Hematopoietic multipotent progenitor cell (in vitro differentiated cells): Measurements from ENCODE around the gene NAB1. TPM values are rescaled to one million over a fixed set of nuclear protein-coding genes. Genes with fewer than 3 reads are reported as not detected.
A peak's percentile ranks its signal among the peaks of the same experiment; 100 is the strongest.
"Not testable (repeated sequence)": the region's sequence is repeated elsewhere in the genome, so short reads cannot be mapped to it uniquely, and the experiment has no call there.

Source experiments
- DNase-seq, 3 donors: peaks; one replicate each; pipeline ENCODE4 v3.0.0-alpha.2; 2011 to 2015; ENCODE audit warnings: low read depth in 2 of 3, low spot score in 2 of 3
- total RNA-seq: library from RNA; depleted of rRNA; stranded (reverse); fragments of >200 nt; gene quantifications from one replicate; pipeline ENCODE4 v1.2.3, GENCODE V29; 2012

NAB1 gene
- total RNA-seq = 30.4 TPM

DNA sequence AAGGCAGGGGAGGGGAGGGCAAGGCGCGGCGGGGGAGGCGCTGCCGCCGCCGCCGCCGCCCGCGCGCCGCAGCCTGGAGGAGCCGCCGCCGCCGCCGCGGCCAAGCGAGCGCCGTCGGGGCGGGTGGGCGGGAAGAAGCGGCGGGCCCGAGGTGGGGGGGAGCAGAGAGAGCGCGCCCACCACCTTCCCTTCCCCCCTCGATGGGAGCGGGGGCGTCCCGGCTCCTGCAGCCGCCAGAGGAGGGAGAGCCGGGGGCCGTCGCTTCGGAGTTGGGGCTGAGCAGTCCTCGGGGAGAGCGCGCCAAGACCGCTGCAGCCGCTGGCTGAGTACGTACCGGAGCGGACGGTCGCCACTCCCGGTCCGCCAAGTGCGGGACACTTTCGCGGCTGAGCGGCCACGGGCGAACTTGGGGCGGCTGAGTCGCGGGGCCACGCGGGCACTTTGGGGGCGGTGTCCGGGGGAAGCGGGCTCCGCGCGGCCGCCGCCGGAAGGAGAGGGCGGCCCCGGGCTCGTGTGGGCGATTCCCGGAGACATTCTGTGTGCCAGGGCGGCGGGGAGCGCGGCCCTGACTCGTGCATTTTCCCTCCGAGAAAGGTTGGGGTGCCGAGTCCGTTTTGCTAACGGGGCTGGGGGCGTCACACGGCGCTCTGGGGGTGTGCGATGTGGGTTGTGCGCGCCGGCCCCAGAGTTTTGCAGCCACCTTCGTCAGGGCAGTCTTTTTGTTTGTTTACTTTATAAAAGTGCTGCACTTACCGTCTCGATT, at the start of gene NAB1:
NAB1 (plus strand) TSS at position 49 of the 763 bp plus-strand sequence. CDS start 10,094 bp downstream, outside the sequence.
- peak; percentile 37 to 71 (median 68) for DNase-seq

- DNase-seq = no peak
These were observed 49.2 kb upstream of the NAB1 start for GRCh38 chr2:190599546-190600220.

DNA sequence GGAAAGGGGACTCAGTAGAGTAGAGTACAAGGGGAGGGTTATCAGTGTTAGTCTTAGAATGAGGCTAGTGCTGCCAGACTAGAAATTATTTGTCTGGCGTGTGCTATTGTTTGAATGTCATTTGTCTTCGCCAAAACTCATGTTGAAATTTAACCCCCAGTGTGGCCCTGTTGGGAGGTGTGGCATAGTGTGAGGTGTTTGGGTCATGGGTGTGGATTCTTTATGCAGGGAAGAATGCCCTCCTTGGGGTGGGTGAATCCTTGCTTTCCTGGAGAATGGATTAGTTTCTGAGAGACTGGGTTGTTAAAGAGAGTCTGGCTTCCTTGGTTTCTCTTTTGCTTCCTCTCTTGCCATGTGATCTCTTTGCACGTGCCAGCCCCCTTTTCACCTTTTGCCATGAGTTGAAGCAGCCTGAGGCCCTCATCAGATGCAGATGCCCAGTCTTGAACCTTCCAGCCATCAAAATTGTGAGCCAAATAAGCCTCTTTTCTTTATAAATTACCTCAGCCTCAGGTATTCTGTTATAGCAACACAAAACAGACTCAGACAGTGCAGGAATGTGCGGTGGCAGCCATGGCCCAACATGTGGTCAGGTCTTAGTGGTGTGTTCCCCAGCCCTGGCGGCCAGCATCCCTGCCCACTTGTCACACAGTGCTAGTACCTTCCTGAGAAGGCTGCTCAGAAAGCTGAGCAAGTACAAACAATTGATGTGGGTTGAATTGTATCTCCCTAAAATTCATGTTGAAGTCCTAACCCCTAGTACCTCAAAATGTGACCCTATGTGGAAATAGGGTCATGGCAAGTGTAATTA, 48.4 kb upstream of the NAB1 start:
- no peak for DNase-seq

GRCh38 chr2:190603374-190603773, 45.5 kb upstream of the NAB1 start:
- no peak for DNase-seq

DNA sequence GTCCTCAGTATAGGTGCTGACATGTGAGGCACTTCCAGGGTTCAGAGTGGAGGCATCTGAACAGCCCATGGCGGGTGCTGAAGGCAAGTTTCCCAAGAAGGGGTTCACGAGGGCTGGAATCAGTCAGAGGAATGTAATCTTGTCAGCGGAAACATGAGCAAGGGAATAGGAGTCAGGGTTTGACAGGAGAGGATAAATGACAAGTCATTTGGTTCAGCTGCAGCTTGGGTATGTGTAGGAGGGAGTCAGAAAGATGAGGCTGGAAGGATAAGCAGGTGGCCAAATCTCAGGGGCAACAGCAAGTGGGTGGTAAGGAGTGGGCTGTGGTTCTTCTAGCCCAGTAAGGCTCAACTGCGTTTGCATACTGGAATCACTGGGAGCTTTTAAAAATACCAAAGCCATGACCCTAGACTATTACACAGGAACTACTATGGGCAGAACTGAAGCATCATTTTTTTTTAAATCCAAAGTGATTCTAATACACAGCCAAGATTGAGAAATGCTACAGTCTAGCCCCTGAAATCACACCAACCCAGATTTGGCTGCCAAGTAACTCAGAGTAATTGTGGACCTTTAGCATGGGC, 41.8 kb upstream of the NAB1 start:
- no peak for DNase-seq

- no peak for DNase-seq
These were observed 41.1 kb upstream of the NAB1 start for GRCh38 chr2:190607657-190608357.

DNA sequence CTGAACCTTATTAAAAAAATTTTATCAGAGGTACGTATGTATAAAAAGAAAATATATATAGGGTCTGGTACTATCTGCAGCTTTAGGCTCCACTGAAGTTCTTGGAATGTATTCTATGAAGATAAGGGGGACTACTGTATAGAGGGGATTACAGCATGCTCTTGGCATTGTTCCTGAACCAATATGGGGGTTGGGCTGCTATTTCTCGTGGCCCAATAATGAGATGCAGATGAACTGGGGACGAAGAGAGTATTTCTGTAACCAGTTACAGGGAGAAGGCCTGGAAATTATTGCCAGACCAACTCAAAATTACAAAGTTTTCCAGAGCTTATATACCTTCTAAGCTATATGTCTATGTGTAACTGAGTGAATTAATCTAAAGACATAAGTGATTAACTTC, 40.0 kb upstream of the NAB1 start:
- DNase-seq = not testable (repeated sequence)

DNA sequence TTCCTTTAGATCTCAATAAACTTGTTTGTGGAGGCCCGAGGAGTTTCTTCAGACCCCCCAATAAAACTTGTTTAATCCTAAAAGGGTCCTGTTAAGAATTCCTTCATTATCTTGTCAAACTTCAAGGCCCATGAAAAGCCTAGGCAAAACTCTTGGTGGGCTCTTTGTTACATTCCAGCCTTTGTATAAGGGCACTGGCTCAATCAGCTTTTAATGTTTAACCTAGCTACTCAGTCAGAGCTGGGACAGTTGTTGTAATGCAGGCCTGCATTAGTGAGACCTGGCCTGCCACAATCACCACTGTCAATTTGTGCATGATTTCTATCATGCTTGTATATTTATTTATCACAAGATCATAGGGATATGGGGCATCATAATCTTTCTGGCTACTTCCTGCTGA, 39.5 kb upstream of the NAB1 start:
- not testable (repeated sequence) for DNase-seq

GRCh38 chr2:190610528-190610927, 38.4 kb upstream of the NAB1 start:
- not testable (repeated sequence) for DNase-seq

DNA sequence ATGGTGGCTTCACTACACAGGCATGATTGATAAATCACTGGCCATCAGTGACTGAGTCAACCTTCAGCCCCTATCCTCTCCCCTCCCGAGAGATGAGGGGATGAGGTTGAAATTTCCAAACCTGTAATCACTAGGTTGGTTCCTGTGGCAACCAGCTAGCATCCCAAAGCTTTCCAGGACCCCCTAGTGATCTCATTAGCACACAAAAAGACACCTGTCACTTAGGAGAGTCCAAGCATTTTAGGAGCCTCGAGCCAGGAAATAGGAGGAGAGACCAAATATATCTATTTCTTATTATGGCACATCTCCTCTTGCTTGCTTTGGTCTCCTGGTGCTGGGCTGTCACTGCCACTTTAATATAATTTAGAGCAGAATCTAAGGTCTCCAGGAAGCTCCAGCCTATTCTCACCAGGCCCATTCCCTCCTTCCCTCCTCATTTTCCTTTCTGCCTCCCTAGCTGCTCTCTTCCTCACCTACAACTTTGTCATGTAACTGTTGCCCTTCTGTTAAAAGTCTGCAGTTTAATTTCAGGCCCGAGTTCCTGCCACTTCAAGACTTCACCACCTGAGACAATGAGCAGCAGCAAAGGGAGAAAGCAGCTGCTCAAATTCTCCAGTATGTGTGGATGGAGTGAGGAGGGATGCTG, 33.2 kb upstream of the NAB1 start:
- DNase-seq = no peak

DNA sequence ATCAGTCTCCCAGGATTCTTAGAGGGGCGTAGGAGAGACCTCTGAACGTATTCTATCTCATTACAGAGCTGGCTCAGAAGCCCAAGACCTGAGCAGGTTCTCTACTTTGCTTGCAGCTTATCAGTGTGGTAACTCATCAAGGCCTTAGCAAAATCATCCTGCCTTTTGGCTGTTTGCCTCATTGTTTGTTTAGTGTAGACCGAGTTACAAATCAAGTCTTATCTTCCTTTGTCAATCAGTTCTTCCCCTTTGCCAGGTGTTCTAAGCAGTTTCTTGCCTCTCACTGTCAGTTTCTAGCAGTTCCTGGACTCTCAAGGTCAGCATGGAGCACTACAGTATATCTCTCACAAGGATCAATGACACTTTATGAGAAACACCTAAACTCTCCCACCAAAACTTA, 30.9 kb upstream of the NAB1 start:
- no peak for DNase-seq

GRCh38 chr2:190625691-190626090, 23.2 kb upstream of the NAB1 start:
- no peak for DNase-seq

DNA sequence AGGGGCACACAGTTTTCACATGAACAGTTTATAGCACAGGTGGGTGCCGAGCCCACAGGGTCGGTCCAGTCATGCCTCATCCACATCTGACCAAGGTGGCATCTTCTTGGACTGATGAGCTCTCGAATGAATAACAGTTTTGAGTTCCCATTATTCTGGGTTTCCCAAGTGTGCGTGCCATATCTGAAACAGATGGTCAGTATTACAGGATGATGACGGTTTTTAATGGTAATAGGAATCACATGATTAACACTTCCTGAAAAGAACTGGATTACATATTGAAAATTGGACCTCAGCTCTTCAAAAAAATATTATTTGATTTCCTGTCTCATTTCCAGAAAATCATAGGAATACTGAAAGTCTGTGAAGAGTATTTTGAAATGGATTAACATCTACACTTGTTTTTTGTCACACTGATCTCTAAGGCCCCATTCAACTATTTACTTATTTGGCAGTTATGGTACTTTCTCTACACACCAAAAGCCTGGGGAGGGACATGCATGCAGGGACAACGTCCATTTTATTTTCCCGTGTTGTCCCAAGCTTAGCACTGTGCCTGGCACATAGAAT, 22.2 kb upstream of the NAB1 start:
- DNase-seq = no peak

- DNase-seq = peak in 2 of 3 donors; percentile 42 to 84
These were observed 21.2 kb upstream of the NAB1 start for GRCh38 chr2:190627448-190628412.

- no peak for DNase-seq
These were observed 20.1 kb upstream of the NAB1 start for GRCh38 chr2:190628591-190629319.

- DNase-seq = no peak
These were observed 14.5 kb upstream of the NAB1 start for GRCh38 chr2:190634381-190634780.

- DNase-seq = no peak
These were observed 13.1 kb upstream of the NAB1 start for GRCh38 chr2:190635781-190636180.

- no peak for DNase-seq
These were observed 12.5 kb upstream of the NAB1 start for GRCh38 chr2:190636361-190636760.
